ENCODE measurements around the gene NR3C2.

- TF ChIP-seq CTCF (IDR thresholded peaks at IDR 0.05) (0 out of 2 replicates have a peak, but pooled peaks have one; percentile 1), TCF7L2 (IDR thresholded peaks at IDR 0.05; ENCODE audit: low read depth, low read length) (no peak)
Observed at GRCh38 chr4:148445071-148445859, 3.1 kb upstream of the NR3C2 start.

All from Panc1 (cell line).